ENCODE results near the gene ROR2. TPM values are rescaled to one million over a fixed set of nuclear protein-coding genes. Genes with fewer than 3 reads are reported as not detected.

ROR2 gene
- total and polyA plus RNA-seq, 2 of the 8 experiments (the other 6 are each of a cell fraction or from before 2014, with no cell fraction given), result 2.7 to 4.3 TPM

GRCh38 chr9:91625331-91625730 lies 324.7 kb downstream of the ROR2 start (continued):
- no peak for TF ChIP-seq GABPA (IDR thresholded peaks at IDR 0.05; ENCODE audit: borderline replicate concordance, insufficient read depth, low read length)

- Histone ChIP-seq H4K5ac (ENCODE audit: insufficient read length, low read depth, low read length) (no peak overlapping the region), H3K27ac (ENCODE audit: low read depth, low read length) (no peak overlapping the region), H3K9me3 (ENCODE audit: insufficient read depth in 2 of 2, low read depth in 1 of 2, low read length in 1 of 2) (no peaks in the 10 kb centered on the region), H3K23me2 (ENCODE audit: low read depth, low read length) (no peaks in the 10 kb centered on the region), H2AFZ (ENCODE audit: low read length) (no peak overlapping the region), H4K8ac (ENCODE audit: extremely low read depth, insufficient read depth, low read length) (no peak overlapping the region), H2BK20ac (ENCODE audit: low read length) (no peak overlapping the region), H3K18ac (ENCODE audit: extremely low read depth, low read length) (no peak overlapping the region), H3K4me3 (ENCODE audit: extremely low read depth in 1 of 4, insufficient read depth in 2 of 4, low read depth in 3 of 4, low read length in 4 of 4) (no peak overlapping the region), H2BK12ac (ENCODE audit: low read depth, low read length) (no peak overlapping the region), H2AK5ac (ENCODE audit: low read depth, low read length) (no peak overlapping the region), H3K56ac (replicated peaks; ENCODE audit: insufficient read length, low read depth, low read length) (no peak overlapping the region), H3K4me1 (replicated peaks in 1 of 4; ENCODE audit: control insufficient read depth in 3 of 4, insufficient read depth in 4 of 4, low read length in 3 of 4) (no peaks in the 10 kb centered on the region), H3K36me3 (ENCODE audit: control insufficient read depth in 2 of 4, insufficient read depth in 4 of 4, low read length in 3 of 4) (no peaks in the 10 kb centered on the region), H3K23ac (ENCODE audit: insufficient read length) (no peak overlapping the region), H3K27me3 (replicated peaks in 1 of 4; ENCODE audit: control insufficient read depth in 3 of 4, extremely low read depth in 1 of 4, insufficient read depth in 3 of 4, low read length in 3 of 4) (no peaks in the 10 kb centered on the region), H3K4ac (replicated peaks; ENCODE audit: insufficient read length, low read depth, low read length) (no peak overlapping the region), H2BK5ac (ENCODE audit: low read depth, low read length) (no peak overlapping the region), H3K79me2 (ENCODE audit: control insufficient read depth in 1 of 2, insufficient read depth in 2 of 2, low read length in 2 of 2) (no peaks in the 10 kb centered on the region), H2BK120ac (replicated peaks; ENCODE audit: low read depth, low read length) (no peak overlapping the region), H3K9ac (replicated peaks in 1 of 4; ENCODE audit: extremely low read depth in 1 of 4, low read depth in 3 of 4, low read length in 3 of 4) (no peak overlapping the region), H4K91ac (replicated peaks; ENCODE audit: insufficient read length, low read length) (no peak overlapping the region), H3K79me1 (ENCODE audit: low read depth, low read length) (no peaks in the 10 kb centered on the region), H2BK15ac (ENCODE audit: low read length) (no peak overlapping the region), H4K20me1 (replicated peaks in 1 of 2; ENCODE audit: control insufficient read depth in 1 of 2, insufficient read depth in 2 of 2, low read length in 2 of 2) (no peaks in the 10 kb centered on the region), H3K4me2 (ENCODE audit: insufficient read depth in 1 of 2, low read depth in 2 of 2, low read length in 2 of 2) (no peak overlapping the region), H3K14ac (ENCODE audit: insufficient read length) (no peak overlapping the region)
- ChIA-PET POLR2A (ENCODE audit: partially characterized antibody) (no interaction called here), CTCF (ENCODE audit: partially characterized antibody) (no interaction called here)
- no peak for FAIRE-seq
- DNase-seq (ENCODE audit: low read depth in 1 of 2, low spot score in 2 of 2), result no peak
- TF ChIP-seq TEAD4 (IDR thresholded peaks at IDR 0.05; ENCODE audit: low read depth, low read length) (no peak), SP1 (IDR thresholded peaks at IDR 0.05; ENCODE audit: low read depth, low read length) (no peak), MAFK (IDR thresholded peaks at IDR 0.05; ENCODE audit: low read depth, low read length) (no peak), NRF1 (IDR thresholded peaks at IDR 0.05; ENCODE audit: low read depth, low read length) (no peak), USF2 (IDR thresholded peaks at IDR 0.05; ENCODE audit: low read length) (no peak), SIN3A (conservative IDR thresholded peaks at IDR 0.05 in 1 of 2, IDR thresholded peaks at IDR 0.05 in 1 of 2; ENCODE audit: low read depth in 1 of 2, low read length in 2 of 2) (no peak), KDM1A (IDR thresholded peaks at IDR 0.05; ENCODE audit: borderline replicate concordance, low read length) (no peak), SAP30 (IDR thresholded peaks at IDR 0.05; ENCODE audit: insufficient read depth, insufficient replicate concordance, low read length) (no peak), MAX (IDR thresholded peaks at IDR 0.05) (no peak)
Measured at GRCh38 chr9:91623004-91623403, 327.0 kb downstream of the ROR2 start.

Data from H1 (cell line).